Femur (tissue), 1 donor: Measurements from ENCODE around the gene MUC20.
A peak's percentile ranks its signal among the peaks of the same experiment; 100 is the strongest.
"Not testable (repeated sequence)": the region's sequence is repeated elsewhere in the genome, so short reads cannot be mapped to it uniquely, and the experiment has no call there.

Source experiments
- DNase-seq: peaks from one replicate; pipeline ENCODE4 v3.0.0-alpha.2; 2017

The MUC20 gene

DNA sequence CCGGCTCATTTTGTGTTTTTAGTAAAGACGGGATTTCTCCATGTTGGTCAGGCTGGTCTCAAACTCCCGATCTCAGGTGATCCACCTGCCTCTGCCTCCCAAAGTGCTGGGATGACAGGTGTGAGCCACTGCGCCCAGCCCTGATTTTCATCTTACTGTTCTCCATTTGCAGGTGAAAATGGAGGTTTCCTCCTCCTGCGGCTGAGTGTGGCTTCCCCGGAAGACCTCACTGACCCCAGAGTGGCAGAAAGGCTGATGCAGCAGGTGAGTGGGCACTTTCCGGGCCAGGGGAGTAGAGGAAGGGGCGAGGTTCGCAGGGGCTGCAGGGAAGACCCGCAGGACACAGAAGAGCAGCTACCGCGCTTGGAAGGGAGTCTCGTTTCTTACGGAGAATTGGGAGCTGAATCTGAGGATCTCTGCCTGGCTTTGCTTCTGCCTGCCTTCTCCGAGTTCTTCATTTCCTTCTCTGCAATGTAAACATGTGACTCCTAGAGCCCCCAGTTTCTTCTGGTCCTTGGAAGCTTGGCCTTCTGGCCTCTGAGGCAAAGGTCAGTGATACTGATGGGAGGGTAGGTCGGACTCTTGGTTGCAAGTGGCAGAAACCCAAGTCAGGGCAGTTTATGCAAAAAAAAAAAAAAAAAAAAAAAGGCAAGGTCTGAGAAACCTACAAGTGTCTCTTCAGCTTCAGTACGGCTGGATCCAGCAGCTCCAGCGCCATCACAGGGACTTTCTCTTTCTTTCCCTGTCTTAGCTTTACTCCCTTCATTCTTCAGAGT lies 8.9 kb downstream of the MUC20 start:
- DNase-seq, result no peak

DNA sequence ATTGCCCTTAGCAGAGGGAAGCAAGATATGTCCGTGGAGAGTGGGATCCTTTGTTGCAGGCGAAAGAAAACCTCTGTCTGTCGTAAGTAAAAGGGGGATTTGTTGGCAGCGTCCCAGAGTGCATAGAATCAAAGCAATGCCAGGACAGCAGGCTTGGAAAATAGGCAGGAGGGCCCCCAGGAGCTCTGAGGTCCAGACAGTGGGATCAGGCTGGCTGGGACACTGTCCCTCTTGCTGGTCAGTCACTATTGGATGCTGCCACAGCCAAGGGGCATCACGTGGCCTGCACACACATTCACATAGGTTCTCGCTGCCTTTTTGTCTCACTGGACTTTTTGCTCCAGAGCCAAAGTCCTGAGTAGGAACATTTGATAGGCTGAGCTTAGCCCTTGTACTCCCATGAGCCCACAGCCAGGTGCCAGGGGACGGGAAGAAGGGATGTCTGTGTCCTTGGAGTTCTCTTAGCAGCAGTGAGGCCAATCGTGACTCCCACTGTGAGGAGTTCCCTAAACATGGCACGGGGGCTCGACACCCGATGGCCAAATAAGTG lies 10.7 kb downstream of the MUC20 start:
- no peak for DNase-seq

DNA sequence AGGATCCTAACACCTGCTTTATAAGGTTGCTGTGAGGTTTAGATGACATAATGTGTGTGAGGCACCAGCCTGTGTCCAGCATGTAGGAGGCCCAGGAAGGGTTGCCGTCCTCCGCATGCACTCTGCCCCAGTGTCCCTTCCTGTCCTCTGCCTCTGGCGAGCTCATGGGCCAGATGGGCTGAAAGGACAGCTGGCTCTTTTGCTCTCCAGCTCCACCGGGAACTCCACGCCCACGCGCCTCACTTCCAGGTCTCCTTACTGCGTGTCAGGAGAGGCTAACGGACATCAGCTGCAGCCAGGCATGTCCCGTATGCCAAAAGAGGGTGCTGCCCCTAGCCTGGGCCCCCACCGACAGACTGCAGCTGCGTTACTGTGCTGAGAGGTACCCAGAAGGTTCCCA lies 12.2 kb downstream of the MUC20 start:
- DNase-seq, result peak; percentile 67

DNA sequence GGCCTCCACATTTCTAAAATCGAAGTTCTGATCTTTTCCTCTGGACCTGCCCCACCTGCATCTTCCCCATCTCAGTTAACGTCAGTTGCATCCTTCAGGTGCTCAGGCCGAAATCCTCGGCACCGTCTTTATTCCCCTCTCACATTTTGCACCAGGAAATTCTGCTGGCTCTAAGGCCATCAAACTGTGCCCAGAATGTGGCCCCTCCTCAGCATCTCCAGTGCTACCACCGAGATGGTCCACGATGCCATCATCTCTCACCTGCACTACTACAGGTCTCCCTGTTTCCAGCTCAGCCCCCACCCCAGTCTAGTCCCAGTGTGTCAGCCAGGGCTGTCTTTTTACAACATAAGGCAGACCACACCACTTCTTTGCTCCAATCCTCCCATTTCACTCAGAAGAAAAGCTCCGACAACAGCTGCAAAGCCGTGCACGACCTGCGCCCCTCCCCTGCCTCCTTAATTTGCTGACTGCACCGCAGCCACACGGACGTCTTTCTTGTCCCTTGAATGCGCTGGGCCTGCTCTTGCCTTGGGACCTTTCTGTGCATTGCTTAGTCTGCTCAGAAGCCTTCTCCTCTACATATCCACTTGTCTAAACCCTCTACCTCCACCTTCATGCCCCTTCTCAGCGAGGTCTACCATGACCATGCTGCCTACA lies 14.4 kb downstream of the MUC20 start:
- no peak for DNase-seq

DNA sequence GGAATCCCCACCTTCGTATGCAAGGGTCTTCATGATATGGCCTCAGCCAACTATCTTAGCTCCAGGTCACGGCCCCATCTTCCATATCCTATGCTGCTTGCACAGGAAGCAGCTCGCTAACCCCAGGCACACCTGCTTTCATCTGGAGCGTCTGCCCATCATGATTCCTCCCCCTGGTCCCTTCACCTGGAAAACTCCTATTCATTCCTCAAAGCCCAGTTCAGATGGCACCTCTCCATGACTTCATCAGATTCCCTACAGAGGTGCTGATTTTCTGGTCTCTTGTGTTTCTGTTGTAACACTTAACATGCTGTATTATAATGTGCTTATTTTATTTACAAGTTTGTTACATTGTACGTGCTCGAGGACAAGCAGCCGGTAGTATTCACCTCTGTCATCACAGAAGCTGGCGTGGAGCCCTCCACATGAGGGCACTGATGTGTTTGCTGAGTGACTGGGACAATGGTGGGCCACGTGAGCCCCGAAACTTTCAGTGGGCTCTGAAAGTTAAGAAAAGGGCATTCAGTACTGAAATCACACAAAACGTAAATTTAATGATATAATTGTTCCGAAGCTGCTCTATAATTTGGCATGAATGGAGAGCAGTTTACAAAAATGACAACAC lies 16.2 kb downstream of the MUC20 start:
- no peak for DNase-seq

DNA sequence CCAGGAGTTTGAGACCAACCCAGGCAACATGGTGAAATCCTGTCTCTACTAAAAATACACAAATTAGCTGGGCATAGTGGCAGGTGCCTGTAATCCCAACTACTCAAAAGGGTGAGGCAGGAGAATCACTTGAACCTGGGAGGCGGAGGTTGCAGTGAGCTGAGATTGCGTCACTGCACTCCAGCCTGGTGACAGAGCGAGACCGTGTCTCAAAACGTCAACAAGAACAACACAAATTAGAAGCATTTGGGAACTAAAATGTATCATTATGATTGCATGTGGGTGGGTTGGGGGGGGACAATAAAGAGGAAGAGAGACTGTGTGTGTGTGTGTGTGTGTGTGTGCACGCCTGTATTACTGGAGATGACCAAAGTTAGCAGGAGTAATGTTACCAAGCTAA lies 17.0 kb downstream of the MUC20 start:
- not testable (repeated sequence) for DNase-seq

DNA sequence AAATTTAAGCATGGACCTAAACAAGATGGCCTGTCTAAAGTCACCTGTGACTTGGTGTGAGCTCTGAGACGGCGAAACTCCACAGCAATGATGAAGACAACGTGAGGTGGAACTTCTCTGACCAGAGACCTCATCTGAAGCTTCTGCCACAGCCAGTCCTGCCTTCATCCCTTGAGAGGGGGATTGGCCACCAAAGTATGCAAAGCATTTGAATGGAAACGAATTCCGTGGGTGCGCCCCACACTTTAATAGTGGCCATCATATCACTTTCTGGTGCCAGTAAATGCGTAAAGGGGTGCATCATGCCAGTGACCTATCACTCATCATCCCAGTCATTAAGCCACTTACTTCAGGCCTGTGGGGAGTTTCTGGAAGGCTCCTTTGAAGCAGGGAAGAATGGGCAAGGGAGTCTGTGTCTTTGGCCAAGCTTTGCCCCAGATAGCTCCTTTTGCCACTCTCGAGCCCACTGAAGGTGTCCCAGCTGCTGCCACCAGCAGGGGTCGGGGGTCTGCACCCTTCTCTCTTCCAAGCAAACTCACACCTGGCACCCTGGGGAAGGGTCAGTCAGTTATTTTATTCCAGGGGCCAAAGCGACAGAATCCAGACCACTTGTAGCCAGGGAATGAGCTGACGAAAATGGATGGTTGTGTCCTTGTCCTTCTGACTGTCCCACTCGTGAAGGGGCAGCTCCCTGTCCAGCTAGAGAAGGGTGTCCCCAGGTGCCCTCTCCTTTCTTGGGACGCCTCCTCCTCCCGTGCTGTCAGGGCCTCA lies 17.7 kb downstream of the MUC20 start:
- no peak for DNase-seq

DNA sequence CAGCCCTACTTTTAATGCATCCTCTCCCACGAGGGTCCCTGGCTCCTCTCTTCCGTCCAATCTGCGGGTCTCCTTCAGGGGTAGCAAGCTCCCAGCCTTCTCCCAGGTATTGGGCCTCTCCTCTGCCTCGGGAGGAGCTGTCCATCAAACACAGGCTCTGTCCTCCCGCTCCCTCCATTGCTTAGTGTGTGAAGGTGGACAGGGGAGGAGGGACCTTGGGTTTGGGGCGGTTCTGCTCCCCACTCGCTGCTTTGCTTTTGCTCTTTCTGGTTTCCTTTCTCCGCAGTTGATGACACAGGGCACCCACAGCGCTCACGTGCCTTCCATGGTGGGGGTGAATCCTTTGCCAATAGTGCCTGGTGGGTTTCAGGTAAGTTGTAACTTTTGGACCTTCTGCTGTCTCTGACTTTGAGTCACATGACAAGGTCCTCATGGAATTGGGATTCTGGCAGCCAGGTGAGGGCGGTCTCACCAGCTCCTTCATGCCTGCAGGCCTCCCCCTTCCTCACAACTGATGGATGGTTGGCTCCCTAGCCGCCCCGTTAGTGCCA lies 18.9 kb downstream of the MUC20 start:
- DNase-seq, result no peak

DNA sequence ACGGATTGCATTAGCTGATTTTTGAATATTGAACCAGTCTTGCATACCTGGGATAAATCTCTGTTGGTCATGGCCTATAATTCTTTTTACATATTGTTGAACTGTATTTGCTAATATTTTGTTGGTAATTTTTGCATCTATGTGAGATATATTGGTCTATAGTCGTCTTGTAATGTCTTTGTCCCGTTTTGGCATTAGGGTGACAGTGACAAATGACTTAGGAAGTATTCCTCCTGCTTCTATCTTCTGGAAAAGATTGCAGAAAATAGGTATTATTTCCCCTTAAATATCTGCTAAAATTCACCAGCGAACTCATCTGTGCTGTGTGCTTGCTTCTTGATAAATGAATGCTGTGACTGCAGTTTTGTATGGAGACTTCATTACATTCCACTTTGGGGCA lies 23.7 kb downstream of the MUC20 start:
- DNase-seq, result no peak

DNA sequence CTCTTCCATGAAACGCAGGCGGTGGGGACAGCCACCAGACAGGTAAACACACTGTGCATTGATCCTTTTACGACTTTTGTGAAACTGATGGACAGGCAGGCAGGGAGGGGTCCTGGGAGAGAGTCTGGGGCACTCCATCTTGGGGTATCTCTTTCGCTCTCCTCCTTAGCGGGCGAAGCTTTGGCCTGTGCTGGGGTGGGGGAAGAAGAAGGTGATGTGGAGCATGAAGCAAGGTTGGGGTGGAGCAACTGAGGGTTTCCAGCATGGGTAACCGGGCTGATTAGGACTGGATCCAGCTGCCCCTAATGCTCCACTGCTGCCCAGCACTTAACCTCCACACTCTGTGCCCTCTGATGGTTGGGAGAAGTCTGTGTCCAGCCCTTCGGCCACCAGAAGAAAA lies 25.6 kb downstream of the MUC20 start:
- no peak for DNase-seq

DNA sequence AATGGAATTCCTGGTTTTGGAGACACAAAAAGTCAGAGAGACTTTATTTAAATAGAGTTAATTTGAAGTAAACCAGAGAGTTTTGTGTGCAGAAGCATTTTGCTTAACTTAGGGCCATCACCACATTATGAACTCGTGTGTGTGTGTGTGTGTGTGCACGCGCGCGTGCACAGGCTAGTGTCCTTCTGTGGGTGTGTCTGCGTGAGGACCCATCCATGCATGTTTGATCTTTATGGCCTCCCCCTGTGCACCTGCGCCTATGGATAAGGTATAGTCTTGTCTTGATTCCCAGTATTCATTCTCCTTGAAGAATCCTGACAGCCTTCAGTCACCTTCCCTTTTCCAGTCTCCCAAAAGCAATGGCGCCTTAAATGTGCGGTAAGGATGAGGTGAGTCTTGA lies 26.0 kb downstream of the MUC20 start:
- DNase-seq, result no peak

DNA sequence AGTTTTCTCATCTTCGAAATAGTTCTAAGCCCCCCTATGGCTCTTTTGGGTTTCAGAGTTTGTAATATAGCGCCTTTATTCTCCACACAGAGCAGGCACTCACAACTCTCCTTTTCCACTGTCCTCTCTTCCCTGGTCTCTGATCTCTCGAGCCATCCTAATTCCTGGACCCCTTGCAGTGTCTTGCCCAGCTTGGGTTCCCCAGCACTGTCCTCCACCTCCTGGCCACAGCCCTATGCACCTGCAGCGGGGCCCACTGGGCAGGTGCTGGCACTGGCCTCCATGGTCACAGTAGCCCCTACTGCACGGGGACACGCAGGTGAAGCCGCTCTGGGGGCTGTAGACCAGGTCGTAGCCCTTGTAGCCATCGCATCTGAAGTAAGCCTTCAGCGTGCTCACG lies 27.9 kb downstream of the MUC20 start:
- no peak for DNase-seq

DNA sequence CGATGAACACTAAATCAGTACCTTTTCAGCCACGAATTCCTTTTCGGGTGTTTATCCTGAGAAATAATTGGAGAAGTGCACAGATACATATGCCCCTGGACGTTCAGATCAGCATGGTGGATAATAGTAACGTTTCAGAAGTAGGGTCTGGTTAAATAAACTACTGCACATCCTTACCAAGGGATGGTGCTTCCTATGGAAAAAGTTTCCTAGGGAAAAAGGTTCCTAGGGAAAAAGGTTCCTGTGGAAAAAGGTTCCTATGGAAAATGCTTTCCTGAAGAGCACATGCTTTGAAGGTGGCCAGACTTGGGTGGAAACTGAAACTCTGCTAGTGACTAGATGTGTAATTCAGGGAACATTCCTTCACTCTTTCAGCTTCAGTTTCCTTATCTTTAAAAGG lies 28.3 kb downstream of the MUC20 start:
- DNase-seq, result not testable (repeated sequence)

DNA sequence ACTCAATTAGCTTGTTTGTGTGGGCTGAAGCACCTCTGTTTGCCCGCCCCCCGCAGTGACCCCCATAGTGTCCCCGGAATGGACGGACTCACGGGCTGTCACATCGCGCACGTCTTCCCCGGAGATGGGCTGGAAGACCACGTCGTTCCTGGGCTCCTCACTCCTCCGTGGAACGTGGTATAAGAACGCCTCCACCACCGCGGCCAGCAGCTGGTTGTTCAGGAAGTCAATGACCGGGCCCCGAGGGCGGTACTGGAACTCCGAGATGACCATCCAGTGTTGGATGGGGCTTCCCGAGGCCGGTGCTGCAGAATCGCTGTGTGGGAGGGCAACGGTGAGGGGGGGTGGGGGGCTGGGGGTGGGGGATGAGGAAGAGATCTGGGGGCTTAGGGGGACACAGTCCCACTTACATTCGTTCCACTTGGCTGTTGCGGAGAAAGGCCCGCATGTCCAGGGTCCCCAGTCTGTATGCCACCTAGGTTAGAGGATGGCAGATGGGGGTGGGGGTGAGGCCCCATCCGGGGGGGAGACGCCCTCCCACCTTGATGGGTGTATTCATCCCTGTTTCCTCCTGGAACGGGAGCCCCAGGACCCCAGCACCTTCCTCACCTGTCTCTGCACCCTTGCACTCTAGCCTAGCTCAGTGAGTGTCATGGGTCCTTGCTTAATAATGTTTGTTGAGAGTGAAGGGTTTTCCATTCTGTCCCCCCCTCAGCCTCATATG lies 30.2 kb downstream of the MUC20 start:
- no peak for DNase-seq

DNA sequence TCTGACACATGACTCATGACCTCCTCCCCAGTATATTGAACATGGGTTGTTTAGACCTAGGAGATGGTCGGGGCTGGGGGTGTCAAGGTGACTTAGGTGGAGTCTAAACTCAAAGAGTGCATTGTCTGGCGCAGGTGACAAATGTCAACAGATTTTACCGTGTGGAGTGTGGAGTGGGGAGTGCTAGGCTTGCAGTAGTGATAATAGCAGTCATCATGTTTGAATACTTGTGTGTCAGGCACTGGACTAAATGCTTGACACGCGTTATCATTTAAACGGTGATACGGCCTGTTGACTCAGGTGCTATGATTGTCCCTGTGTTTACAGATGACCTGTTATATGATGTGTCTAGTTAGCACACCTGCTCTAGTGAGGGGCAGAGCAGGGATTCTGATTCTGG lies 30.8 kb downstream of the MUC20 start:
- no peak for DNase-seq

DNA sequence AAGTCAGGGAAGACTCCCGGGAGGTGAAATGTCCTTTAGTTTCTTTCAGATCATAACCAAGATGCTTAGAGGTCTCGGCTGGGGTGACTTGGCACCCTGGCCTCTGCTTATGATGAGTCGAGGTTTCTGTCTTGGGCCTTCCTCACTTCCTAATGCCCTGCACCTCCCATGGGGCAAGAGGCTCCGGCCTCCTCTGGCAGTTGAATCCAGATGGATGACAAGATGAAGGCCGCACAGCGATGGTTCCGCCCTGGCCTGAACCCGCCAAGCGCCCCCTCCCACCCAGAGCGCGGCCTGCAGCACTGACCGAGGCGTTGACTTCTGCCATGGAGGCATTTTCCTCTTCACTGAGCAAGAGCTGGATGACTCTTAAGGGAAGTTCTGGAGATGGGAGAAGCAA lies 31.3 kb downstream of the MUC20 start:
- DNase-seq, result no peak

DNA sequence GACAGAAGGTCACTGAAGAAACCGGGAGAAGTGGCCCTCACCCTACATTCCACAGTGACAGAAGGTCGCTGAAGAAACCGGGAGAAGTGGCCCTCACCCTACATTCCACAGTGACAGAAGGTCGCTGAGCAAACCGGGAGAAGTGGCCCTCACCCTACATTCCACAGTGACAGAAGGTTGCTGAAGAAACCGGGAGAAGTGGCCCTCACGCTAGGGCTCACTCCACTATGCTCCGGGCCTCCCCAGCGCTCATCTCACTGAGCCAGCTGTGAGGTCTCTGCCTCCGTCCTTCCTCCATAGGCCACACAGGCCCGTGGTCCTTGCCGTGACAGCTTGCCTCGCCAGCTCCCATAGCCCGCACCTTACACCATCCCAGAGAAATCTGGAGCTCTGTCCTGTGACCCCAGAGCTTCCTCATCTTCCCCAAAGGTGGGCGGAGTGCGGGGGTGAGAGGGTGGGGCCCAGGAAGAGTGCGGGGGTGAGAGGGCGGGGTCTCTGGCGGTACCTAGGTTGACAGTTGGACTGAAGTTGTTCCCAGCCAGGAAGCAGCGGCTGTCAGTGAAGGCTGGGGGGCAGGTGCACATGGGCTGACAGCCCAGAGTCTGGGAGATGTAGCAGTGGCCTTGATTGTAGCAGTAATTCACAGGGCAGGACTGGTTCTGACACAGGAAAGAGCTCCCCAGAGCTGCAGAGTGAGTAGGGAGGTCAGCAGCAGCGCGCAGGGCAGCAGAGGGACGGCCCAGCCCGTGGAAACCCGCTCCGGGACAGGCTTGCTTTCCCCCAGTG lies 32.0 kb downstream of the MUC20 start:
- DNase-seq, result no peak

DNA sequence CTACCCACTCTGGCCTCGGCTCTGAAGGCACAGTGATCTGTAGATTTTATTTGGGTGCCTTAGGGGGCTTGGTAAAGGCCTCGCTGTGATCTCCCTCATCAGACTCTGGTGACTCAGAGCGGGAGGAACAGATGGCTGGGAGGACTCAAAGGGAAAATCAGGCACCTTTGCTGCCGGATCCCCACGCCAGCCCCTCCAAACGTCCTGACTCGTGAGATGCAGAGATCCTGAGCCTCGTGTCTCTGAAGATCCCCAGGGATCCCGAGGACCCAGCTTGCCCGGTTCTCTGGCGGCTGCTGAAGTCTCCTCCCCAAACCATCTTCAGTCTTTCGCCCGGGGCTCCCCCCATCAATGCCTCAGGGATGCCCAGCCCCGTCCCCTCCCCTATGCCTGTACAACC lies 32.8 kb downstream of the MUC20 start:
- DNase-seq, result no peak

DNA sequence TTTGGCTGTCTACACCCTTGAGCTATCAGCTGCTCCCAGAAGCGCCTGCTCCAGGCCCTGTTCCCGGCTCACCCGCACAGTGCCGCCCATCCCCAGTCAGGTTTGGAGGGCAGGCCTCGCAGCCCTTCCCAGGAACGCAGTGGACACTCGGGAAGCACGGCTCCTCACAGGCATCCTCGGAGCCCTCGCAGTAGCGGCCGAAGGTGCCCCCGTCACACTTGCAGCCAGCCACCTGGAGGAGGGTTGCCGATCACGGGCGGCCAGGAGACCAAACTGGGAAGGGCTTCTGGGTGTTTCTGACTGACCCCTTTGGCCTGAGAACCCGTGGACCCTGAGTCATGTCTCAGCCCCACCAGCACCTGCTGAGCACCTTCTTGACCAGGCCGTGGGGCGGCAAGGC lies 33.4 kb downstream of the MUC20 start:
- DNase-seq, result no peak

DNA sequence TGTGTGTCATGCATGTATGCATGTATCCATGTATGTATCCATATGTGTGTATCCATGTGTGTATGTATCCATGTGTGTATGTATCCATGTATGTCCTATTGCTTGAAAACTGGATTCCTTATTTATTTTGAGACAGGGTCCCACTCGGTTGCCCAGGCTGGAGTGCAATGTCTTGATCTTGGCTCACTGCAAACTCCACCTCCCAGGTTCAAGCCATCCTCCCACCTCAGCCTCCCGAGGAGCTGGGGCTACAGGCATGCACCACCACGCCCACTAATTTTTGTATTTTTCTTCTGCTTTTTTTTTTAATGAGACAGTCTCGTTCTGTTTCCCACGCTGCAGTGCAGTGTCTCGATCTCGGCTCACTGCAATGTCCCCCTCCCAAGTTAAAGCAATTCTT lies 34.1 kb downstream of the MUC20 start:
- no peak for DNase-seq

DNA sequence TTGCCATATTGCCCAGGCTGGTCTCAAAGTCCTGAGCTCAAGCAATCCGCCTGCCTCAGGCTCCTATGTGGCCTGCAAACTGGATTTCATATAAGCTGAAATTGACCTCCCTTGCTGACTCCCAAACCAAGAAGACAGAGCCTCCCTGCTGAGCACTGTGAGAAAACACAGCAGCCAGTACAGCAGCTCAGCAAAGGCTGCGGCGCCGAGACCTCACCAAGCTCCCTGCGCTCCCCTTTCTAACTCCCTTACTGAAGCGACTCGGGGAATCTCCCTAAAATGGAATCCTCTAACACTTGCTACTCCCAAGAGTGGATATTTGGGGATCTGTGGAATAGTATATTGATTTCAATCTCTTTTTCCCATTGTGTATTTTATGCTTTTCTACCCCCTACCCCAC lies 34.6 kb downstream of the MUC20 start:
- no peak for DNase-seq
